HepG2 (cell line): ENCODE data around the gene ERRFI1. TPM values are rescaled to one million over a fixed set of nuclear protein-coding genes. Genes with fewer than 3 reads are reported as not detected.
A peak's percentile ranks its signal among the peaks of the same experiment; 100 is the strongest.

Experiments used
- ARID5B ChIP-seq: IDR thresholded peaks from 2 replicates; pipeline ENCODE4 v1.4.0; 2020; ENCODE audit warnings: mild to moderate bottlenecking, missing genetic modification reagents
- ASH2L ChIP-seq: fragments of 300-600, 200-600 bp; sonication (generic); IDR thresholded peaks from 2 replicates; pipeline ENCODE4 v1.7.0; 2017; ENCODE audit warnings: low read depth, mild to moderate bottlenecking, moderate library complexity, mixed read lengths, low read length; ENCODE audit not compliant: insufficient read length
- CEBPB ChIP-seq: IDR thresholded peaks from 2 replicates; pipeline ENCODE4 v1.6.1; 2011; ENCODE audit warnings: low read depth, low read length, improper control_type of control experiment, borderline replicate concordance
- CHD4 ChIP-seq: fragments of 200-600 bp; sonication (generic); IDR thresholded peaks from 2 replicates; pipeline ENCODE4 v1.7.0; 2017; ENCODE audit warnings: mild to moderate bottlenecking, low read length, borderline replicate concordance
- CREM ChIP-seq, 2 experiments: sonication (generic) in 1 of 2; formaldehyde crosslinking in 1 of 2; IDR thresholded peaks; 2 replicates each; pipeline versions ENCODE4 v1.4.0 to v1.6.1; 2016 to 2020; ENCODE audit warnings: antibody characterized with exemption in 1 of 2, mild to moderate bottlenecking in 1 of 2, missing genetic modification reagents in 1 of 2
- HOXA9 ChIP-seq: sonication (generic); formaldehyde crosslinking; IDR thresholded peaks from 2 replicates; pipeline ENCODE4 v1.8.1; 2022; ENCODE audit warnings: missing genetic modification reagents, mild to moderate bottlenecking, moderate library complexity, borderline replicate concordance
- NCOA5 ChIP-seq: sonication (generic); formaldehyde crosslinking; IDR thresholded peaks from 2 replicates; pipeline ENCODE4 v1.4.0; 2020; ENCODE audit warnings: missing genetic modification reagents
- NCOR1 ChIP-seq: fragments of 200-600 bp; sonication (generic); IDR thresholded peaks from 2 replicates; pipeline ENCODE4 v1.7.0; 2017; ENCODE audit warnings: antibody characterized with exemption, low read length, borderline replicate concordance
- POLR2A ChIP-seq, 2 experiments: IDR thresholded peaks; 2 replicates each; pipeline ENCODE4 v1.6.1; 2011; ENCODE audit warnings: low read depth in 2 of 2, low read length in 2 of 2, mild to moderate bottlenecking in 1 of 2, moderate library complexity in 1 of 2; ENCODE audit not compliant: insufficient read depth in 1 of 2
- RBFOX2 ChIP-seq: fragments of 200-400 bp; formaldehyde crosslinking; IDR thresholded peaks from 2 replicates; pipeline ENCODE4 v1.6.1; 2017; ENCODE audit warnings: low read depth, mild to moderate bottlenecking, low read length
- REST ChIP-seq, 2 experiments: IDR thresholded peaks; 2 replicates each; pipeline ENCODE4 v1.6.1; 2011 to 2012; ENCODE audit warnings: low read length in 2 of 2, borderline replicate concordance in 1 of 2, low read depth in 1 of 2, mild to moderate bottlenecking in 1 of 2, moderate library complexity in 1 of 2
- RFX5 ChIP-seq: IDR thresholded peaks from 2 replicates; pipeline ENCODE4 v1.6.1; 2011; ENCODE audit warnings: low read depth, low read length, improper control_type of control experiment
- SAP130 ChIP-seq: IDR thresholded peaks from 2 replicates; pipeline ENCODE4 v1.6.1; 2016; ENCODE audit warnings: low read depth
- SOX6 ChIP-seq, 2 experiments: fragments of 450-650 bp in 1 of 2; sonication (generic) in 1 of 2; formaldehyde crosslinking in 1 of 2; IDR thresholded peaks; 2 replicates each; pipeline versions ENCODE4 v1.4.0 to v1.6.1; 2017 to 2020; ENCODE audit warnings: antibody characterized with exemption in 1 of 2, mild to moderate bottlenecking in 1 of 2, missing genetic modification reagents in 1 of 2
- TBP ChIP-seq: sonication (generic); formaldehyde crosslinking; IDR thresholded peaks from 2 replicates; pipeline ENCODE4 v1.5.0; 2020; ENCODE audit warnings: missing genetic modification reagents
- ZC3H4 ChIP-seq: sonication (generic); formaldehyde crosslinking; IDR thresholded peaks from 2 replicates; pipeline ENCODE4 v1.4.0; 2020; ENCODE audit warnings: missing genetic modification reagents, borderline replicate concordance
- ZNF281 ChIP-seq: sonication (generic); formaldehyde crosslinking; IDR thresholded peaks from 2 replicates; pipeline ENCODE4 v1.4.0; 2020; ENCODE audit warnings: missing genetic modification reagents, borderline replicate concordance
- polyA plus RNA-seq, 8 experiments: library from polyadenylated mRNA; depleted of rRNA in 3 of 8; stranded (reverse) in 7 of 8; unstranded in 1 of 8; fragments of >200 nt; fragmentation: Illumina TruSeq in 4 of 8; extraction: Trizol in 4 of 8; gene quantifications; 2 replicates each; pipeline versions ENCODE4 v1.2.1 to v1.2.3, GENCODE V29; 2011 to 2016; ENCODE audit warnings: low read depth in 4 of 8, missing spikeins in 1 of 8, mixed read lengths in 1 of 8; ENCODE audit not compliant: insufficient read depth in 1 of 8
- total RNA-seq, 5 experiments: library from RNA; depleted of rRNA; stranded (reverse); fragments of >200 nt; fragmentation: Illumina TruSeq; extraction: Trizol; gene quantifications; 2 replicates each; pipeline ENCODE4 v1.2.3, GENCODE V29; 2016; ENCODE audit warnings: low read depth in 1 of 5

The ERRFI1 gene
- total and polyA plus RNA-seq, 2 of the 13 experiments (the other 11 are each of a cell fraction or from before 2014, with no cell fraction given) = 84.4 to 753 TPM

GRCh38 chr1:8017495-8018197 is 8.5 kb downstream of the ERRFI1 start (continued):
- peak in 1 of 2 experiments; percentile 25; a peak in 1 of 4 replicates for TF ChIP-seq REST (IDR thresholded peaks at IDR 0.05; ENCODE audit: borderline replicate concordance in 1 of 2, low read depth in 1 of 2, low read length in 2 of 2)
- TF ChIP-seq TBP (CRISPR knock-in tag) = no peak
- TF ChIP-seq RBFOX2 = peak; percentile 81
- TF ChIP-seq ASH2L = peak; percentile 23
- TF ChIP-seq NCOR1 = 0 out of 2 replicates have a peak, but pooled peaks have one; percentile 27
- peak; percentile 35; the same call in 1 of the 2 replicates for TF ChIP-seq CREM (IDR thresholded peaks at IDR 0.05)
- no peak for TF ChIP-seq CREM (CRISPR knock-in tag; IDR thresholded peaks at IDR 0.05)
- TF ChIP-seq ZC3H4 = 0 out of 2 replicates have a peak, but pooled peaks have one; percentile 60
- TF ChIP-seq HOXA9 = no peak
- peak; percentile 44 for TF ChIP-seq CEBPB
- TF ChIP-seq ARID5B (CRISPR knock-in tag) = peak; percentile 24; the same call in 1 of the 2 replicates
- TF ChIP-seq POLR2A (IDR thresholded peaks at IDR 0.05; ENCODE audit: insufficient read depth in 1 of 2, low read depth in 2 of 2, low read length in 2 of 2) = peak in 1 of 2 experiments; percentile 49; a peak in 2 of 4 replicates
- TF ChIP-seq SOX6 (IDR thresholded peaks at IDR 0.05) = no peak
- TF ChIP-seq SOX6 (CRISPR knock-in tag; IDR thresholded peaks at IDR 0.05) = peak; percentile 66; the same call in 1 of the 2 replicates
- no peak for TF ChIP-seq RFX5
- TF ChIP-seq NCOA5 (CRISPR knock-in tag) = no peak
- peak; percentile 87 for TF ChIP-seq ZNF281
- peak; percentile 38; the same call in 1 of the 2 replicates for TF ChIP-seq CHD4
- TF ChIP-seq SAP130 (CRISPR knock-in tag) = peak; percentile 26; the same call in 1 of the 2 replicates
- TF ChIP-seq, all 625 proteins: peak for 28
